GM12801 (cell line): ENCODE results near the gene EVC.

Experiments
- TF ChIP-seq, protein P1 (sequence below): IDR thresholded peaks from one replicate; pipeline ENCODE4 v1.5.1; 2011; ENCODE audit warnings: control low read depth; ENCODE audit not compliant: insufficient read length; ENCODE audit errors: extremely low read depth

EVC gene

DNA sequence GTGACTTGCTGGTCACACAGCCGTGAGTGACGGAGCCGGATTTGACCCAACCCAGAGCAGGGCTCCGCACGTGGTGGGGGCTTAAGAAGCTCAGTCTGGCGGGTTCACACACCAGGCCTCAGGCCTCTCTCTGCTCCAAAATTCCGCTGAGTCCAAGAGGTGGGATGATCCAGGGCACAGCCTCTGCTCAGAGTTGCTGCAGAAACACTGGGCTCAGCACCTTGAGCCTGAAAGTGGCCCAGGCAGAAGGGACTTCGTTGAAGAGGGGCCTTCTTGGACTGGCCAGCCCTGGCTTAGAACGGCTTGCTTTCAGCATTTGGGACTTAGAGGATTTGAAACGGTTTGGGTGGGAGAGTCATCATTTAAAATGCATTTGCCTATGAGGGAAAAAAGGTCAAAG is 21.2 kb downstream of the EVC start:
- TF ChIP-seq, protein P1, sequence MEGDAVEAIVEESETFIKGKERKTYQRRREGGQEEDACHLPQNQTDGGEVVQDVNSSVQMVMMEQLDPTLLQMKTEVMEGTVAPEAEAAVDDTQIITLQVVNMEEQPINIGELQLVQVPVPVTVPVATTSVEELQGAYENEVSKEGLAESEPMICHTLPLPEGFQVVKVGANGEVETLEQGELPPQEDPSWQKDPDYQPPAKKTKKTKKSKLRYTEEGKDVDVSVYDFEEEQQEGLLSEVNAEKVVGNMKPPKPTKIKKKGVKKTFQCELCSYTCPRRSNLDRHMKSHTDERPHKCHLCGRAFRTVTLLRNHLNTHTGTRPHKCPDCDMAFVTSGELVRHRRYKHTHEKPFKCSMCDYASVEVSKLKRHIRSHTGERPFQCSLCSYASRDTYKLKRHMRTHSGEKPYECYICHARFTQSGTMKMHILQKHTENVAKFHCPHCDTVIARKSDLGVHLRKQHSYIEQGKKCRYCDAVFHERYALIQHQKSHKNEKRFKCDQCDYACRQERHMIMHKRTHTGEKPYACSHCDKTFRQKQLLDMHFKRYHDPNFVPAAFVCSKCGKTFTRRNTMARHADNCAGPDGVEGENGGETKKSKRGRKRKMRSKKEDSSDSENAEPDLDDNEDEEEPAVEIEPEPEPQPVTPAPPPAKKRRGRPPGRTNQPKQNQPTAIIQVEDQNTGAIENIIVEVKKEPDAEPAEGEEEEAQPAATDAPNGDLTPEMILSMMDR: no peak

DNA sequence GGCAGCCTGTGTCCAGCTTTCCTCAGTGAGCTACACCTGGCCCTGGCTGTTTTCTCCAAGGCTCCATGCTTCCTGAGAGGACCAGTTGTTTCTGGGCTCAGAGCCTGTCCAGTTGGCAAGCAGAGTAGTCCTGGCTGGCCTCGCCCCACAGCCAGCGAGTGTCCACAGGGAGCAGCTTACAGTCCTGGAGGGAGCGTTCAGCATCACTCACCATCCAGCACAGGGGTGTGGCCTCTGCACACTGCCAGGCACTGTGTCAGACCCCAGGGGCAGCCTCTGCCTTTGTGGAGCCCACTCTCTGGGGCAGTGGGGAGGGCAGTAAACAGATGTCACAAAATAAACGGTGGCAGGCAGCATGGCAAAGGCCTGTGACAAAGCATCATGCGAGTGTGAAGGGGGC is 23.9 kb downstream of the EVC start:
- TF ChIP-seq, protein P1: no peak

DNA sequence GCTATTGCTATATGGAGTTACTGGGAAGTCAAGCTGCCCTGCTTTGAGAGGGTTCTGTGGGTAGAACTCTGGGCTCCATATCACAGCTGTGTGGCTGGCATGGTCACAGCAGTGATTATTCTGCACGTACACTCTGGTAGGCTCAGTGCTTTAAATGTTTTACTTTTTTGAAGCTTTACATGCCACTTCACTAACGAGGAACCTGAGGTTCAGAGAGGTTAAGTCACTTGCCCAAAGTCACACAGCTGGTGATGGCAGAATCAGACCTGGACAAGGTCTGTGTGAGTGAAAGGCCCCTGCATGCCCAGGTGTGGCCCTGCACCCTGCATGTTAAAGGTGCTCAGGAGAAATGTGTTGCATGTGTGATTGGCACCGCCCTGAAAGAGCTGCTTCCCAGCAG is 24.5 kb downstream of the EVC start:
- TF ChIP-seq, protein P1: no peak

DNA sequence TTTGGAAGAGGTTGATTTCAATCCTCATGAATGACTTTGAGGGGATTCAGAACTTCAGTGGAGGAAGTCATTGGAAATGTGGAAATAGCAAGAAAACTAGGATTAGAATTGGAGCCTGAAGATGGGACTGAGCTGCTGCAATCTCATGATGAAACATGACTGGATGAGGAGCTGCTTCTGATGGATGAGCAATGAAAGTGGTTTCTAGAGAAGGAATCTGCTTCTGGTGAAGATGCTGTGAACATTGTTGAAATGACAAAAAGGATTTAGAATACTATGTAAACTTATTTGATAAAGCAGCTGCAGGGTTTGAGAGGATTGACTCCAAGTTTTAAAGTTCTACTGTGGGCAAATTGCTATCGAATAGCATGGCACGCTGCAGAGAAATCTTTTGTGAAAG is 27.1 kb downstream of the EVC start:
- TF ChIP-seq, protein P1: no peak

DNA sequence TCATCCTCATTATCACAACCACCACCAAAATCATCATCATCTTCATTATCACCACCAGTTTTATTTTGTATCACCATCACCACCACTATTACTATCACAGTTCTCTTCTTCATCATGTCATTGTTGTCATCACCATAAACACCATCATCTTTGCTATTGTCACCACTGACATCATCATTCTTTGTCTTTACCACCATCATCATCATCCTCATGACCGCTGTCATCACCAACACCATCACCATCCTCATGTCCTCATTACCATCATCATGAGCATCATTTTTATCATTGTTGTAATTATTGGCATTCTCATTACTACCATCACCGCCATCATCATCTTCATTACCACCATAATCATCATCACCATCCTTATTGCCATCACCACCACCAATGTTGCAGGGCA is 31.4 kb downstream of the EVC start:
- TF ChIP-seq, protein P1: no peak

DNA sequence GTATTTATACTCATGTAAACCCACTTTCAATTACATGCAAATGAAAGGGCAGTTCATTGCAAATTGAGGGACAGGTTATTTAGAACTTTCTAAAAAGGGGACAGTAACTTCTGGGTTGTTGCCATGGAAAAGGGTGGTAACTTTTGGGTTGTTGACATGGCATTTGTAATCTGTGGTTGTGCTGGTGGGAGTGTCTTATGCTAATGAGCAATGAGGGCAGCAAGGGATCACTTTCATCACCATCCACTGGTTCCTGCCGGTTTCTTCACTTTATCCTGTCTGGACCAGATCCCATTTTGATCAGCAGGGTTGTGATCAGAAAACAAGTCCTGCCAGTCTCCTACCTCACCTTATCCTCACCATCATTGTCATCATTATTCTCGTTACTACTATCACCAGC is 32.0 kb downstream of the EVC start:
- TF ChIP-seq, protein P1: no peak

DNA sequence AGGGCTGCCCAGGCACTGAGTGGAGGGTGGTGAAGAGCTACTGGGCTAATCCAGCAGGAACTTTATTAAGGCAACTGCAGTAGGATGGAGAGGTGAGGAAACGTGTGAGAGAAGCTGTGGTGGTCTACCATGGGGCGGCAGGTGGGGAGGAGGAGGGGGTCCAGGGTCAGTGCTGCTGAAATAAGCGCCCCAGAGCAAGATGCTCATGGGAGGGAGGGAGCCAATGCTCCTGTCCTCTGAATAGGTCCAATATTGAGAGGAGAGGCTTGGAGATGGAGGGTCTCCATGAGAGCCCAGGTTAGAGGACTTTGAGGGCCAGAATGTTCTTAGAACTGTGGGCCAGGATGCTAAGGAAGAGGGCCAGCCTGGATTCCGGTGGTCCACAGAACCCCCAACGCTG is 35.2 kb downstream of the EVC start:
- TF ChIP-seq, protein P1: no peak
